Measurements from ENCODE around the gene SNU13.
"Not testable (repeated sequence)": the region's sequence is repeated elsewhere in the genome, so short reads cannot be mapped to it uniquely, and the experiment has no call there.

SNU13 gene

DNA sequence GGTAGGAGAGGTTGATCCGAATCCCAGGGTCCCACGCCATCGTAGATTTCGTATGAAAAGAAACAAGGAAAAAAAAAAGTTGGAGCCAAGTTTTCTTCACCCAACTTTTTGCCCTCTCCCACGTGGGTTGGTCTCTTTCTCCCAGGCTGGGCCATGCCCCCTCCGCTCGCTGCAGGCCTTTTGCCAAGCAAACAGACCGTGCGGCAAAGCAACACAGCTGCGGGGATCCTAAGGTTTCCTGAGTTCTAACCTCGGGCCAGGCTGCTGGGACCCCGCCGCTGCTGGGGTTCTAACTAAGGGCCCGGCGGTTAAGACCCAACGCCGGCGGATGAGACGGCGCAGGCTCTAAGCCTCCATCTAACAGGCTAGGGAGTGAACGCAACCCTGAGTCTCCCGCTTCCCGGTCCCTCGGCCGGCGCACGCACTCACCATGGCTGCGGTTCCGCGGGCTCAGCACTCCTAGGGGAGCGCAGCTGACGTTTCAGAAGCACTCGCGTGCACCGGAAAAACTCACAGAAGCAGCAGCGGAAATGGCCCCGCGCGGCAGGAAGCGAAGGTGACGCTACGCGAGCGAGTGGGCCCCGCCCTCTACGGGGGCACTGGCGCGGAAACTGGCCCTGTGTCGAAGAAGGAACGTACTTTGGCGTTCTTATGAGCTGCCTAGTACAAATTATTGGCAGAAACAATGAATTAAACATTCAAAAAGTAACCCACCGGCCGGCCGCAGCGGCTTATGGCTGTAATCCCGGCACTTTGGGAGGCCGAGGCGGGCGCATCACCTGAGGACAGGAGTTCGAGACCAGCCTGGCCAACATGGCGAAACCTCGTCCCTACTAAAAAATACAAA, at the start of gene SNU13:
Gene SNU13 (minus strand): TSS at position 503 of the 847 bp plus-strand sequence. CDS start 71 bp downstream, at position 432.
- DNase-seq (ENCODE audit: low read depth) = peak; percentile 92

DNA sequence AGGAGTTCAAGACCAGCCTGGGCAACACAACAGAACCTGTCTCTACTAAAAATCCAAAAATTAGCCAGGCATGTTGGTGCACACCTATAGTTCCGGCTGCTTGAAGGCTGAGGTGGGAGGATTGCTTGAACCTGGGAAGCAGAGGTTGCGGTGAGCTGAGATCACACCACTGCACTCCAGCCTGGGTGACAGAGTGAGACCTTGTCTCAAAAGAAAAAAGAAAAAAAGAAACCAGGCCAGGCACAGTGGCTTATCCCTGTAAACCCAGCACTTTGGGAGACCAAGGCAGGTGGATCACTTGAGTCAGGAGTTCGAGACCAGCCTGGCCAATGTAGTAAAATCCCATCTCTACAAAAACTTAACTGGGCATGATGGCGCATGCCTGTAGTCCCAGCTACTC, 44.6 kb upstream of the SNU13 start:
- DNase-seq (ENCODE audit: low read depth) = not testable (repeated sequence)

- DNase-seq (ENCODE audit: low read depth) = no peak
Measured at GRCh38 chr22:41732096-41732772, 43.6 kb upstream of the SNU13 start.

GRCh38 chr22:41731609-41732008, 42.9 kb upstream of the SNU13 start:
- DNase-seq (ENCODE audit: low read depth) = no peak

GRCh38 chr22:41725510-41726110, 36.9 kb upstream of the SNU13 start:
- DNase-seq (ENCODE audit: low read depth) = no peak

- DNase-seq (ENCODE audit: low read depth) = no peak
Measured at GRCh38 chr22:41722496-41722895, 33.8 kb upstream of the SNU13 start.

GRCh38 chr22:41713004-41713403, 24.3 kb upstream of the SNU13 start:
- DNase-seq (ENCODE audit: low read depth) = no peak

DNA sequence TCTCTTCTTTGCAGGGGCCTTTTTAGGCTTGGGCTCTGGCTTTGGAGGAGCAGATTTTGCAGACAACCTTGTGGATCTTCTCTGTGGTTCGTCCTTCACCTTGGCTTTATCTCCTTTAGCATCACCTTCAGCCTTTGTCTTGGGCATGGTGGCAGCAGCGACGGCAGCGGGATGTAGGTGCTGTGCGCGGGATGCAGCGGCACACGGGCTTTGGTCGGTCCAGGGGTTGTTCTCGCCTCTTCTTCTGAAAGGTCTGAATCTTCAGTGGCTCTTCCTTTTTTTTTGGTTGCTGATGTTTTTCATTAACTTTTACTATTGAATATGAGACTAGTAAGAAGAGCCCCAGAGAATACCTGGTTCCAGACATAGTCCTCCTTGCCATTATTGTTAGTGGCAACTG, 20.7 kb upstream of the SNU13 start:
- no peak for DNase-seq (ENCODE audit: low read depth)

- DNase-seq (ENCODE audit: low read depth) = no peak
Measured at GRCh38 chr22:41702763-41703162, 14.1 kb upstream of the SNU13 start.

DNA sequence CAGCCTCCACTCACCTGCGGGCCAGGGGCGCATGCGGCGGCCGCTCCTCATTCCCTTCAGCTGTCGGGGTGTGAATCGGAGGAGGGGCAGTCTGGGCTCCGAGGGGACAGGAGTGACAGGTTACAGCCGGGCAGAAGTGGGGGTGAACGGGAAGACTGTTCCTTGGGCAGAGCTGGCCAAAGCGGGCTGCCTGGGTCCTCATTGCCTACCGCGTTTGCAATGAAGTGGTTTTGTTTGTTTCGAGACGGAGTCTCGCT, 11.4 kb upstream of the SNU13 start:
- no peak for DNase-seq (ENCODE audit: low read depth)

- DNase-seq (ENCODE audit: low read depth) = peak; percentile 76
Measured at GRCh38 chr22:41699264-41700107, 10.8 kb upstream of the SNU13 start, which contains the start of gene MEI1. Gene MEI1 (plus strand): TSS chr22:41699503. CDS start chr22:41699539, 36 bp downstream.

GRCh38 chr22:41697126-41697775, 8.6 kb upstream of the SNU13 start:
- peak; percentile 69 for DNase-seq (ENCODE audit: low read depth)

DNA sequence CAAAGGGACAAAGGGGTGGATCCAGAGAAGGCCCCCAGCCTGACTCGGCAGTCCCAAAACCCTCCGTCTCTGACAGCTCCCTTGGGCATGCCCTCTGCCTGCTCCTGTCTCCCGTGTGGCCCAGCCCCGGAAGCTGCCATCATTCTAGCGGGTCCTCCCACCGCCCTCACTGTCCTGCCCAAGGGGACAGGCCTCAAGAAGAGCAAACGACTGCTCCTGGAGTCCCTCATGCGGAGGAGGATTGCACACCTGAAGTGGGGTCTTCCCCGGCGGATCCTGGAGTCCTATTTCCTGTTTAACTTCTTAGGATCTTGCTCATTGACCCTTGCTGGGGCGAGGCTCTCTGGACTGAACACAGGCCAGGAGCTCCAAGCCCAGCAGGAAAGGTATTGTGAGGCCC, 8.0 kb upstream of the SNU13 start:
- no peak for DNase-seq (ENCODE audit: low read depth)

DNA sequence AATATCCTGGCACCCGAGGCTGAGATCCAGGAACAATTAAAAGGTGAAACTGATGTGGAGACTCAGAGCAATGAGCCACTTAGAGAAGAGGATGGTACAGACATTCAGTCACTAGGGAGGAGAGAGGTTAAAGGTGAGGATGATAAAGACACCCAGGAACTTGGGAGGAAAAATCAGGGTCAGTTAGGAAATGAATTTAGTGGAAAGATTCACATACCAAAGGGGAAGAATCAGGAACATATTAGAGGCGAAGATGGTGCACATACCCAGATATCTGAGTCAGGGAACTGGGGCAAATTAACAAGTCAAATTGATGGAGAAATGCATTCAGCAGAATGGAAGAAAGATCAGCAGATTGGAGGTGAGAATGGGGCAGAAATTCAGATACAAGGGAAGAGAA, 6.5 kb upstream of the SNU13 start:
- DNase-seq (ENCODE audit: low read depth) = no peak

DNA sequence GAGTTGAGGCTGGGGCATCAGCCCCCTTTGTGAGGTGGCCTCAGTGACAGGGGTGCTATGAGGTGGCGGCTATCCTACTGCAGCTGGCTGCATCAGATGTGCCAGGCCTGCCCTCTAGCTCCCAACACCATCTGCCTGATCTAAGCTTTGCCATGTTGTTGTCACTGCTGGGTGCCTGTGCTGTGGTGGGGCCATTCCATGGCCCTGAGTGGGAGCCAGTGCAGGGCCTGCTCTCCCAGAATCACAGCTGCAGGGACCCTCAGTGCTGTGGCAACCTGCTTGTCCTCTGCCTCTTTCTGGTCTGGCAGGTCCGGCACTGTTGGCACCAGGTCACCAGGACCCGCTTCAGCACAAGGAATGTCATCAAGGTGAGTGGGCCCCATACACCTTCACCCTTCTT, 1.8 kb upstream of the SNU13 start:
- no peak for DNase-seq (ENCODE audit: low read depth)

DNA sequence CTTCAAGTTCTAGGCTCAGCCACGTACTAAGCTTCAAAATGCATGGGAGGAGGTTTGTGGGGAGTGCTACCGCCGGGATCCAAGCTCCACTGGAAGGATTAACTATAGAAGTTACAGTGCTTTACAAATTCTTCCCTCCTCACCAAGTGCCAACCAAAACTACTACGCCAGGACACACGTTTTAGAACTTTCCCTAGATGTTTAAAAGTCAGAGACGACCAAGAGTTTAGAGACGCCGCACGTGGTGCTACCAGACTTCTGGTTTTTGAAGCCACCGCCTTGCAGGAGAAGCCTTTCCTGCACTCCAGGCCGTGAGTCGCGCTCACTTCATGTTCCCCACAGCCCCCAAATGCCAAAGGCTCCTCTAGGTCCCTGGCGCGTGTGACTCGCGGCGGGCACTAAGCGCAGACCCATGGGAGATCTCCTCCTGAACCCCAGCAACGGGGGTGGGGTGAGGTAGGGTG, 734 bp downstream of the SNU13 start:
- DNase-seq (ENCODE audit: low read depth) = no peak

DNA sequence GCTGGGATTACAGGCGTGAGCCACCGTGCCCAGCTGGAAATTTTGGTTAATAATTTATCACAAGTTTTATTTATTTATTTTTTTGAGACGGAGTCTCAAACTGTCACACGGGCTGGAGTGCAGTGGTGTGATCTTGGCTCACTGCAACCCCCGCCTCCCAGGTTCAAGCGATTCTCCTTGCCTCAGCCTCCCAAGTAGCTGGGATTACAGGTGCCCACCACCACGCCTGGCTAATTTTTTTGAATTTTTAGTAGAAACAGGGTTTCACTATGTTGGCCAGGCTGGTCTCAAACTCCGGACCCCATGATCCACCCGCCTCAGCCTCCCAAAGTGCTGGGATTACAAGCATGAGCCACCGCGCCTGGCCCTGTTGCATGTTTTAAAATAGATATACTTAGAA, 1.8 kb downstream of the SNU13 start:
- not testable (repeated sequence) for DNase-seq (ENCODE audit: low read depth)

DNA sequence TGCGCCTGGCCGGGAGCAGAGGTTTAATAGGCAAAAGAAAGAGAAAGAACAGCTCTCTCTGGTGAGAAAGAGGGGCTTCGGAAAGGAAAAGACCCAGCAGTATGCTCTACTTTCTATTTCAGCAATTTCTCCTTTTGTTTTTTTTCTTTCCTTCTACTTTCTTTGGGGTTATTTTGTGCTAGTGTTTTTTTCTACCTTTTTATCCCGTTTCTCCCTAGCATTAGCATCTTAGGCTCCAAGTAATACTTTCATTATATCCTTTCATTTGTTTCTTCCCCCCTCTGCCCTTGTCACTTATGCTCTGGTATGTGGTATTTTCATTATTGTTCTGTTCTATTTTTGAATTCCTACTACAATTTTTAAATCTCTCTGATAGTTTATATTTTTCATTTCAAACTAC, 4.5 kb downstream of the SNU13 start:
- DNase-seq (ENCODE audit: low read depth) = no peak

DNA sequence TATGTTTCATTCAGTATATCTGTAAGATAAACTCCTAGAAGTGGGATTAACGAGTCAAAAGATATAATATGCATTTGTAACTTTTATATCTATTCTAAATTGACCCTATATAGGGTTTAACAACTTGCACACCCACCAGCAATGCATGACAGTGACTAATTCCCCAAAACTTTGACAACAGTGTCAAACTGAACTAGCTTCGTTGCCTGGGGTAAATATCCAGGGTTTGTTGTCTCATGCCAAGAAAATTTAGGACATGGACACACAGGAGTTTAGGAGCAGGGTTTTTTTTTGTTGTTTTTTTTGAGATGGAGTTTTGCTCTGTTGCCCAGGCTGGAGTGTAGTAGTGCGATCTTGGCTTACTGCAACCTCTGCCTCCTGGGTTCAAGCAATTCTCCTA, 5.1 kb downstream of the SNU13 start:
- no peak for DNase-seq (ENCODE audit: low read depth)

- no peak for DNase-seq (ENCODE audit: low read depth)
Measured at GRCh38 chr22:41683052-41683451, 5.6 kb downstream of the SNU13 start.

DNA sequence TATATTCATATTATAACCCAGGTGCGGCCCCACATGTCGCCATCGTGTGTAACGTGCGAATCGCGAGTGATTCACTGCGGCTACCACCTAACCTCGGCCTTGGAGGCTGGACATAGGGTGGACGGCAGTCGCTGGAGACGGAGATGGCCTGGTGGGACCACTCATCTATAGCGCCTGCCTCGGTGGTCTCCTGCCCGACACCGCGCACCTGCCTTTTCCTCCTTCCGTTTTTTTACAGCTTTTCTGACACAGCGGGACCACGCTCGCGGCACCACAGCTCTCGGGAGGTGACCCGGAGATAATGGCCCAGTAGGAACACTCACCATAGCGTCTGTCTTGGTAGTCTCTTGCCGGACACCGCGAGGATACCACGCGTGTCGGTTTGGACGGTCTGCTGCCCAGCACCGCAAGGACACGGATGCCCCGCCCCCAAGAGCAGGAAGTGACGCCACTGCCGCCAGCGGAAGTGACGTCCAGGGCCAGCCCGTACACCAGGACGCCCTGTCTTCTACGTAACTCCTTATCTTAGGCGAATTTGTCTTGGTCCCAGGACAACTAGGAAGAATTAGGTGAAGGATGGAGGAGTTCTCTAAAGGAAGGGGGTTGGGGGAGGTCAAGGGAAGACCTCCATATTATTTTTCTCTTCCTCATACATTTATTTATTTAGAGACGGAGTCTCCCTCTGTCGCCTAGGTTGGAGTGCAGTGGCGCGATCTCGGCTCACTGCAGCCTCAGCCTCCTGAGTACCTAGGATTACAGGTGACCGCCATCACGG, 6.4 kb downstream of the SNU13 start:
- peak; percentile 71 for DNase-seq (ENCODE audit: low read depth)
